OCI-LY1 (cell line): Measurements from ENCODE around the gene NINJ2.
A peak's percentile ranks its signal among the peaks of the same experiment; 100 is the strongest.

Source experiments
- H2AFZ ChIP-seq: fragments of 200-600 bp; sonication (generic), shearing (Covaris generic); 2 replicates; pipeline ENCODE4 v1.6.0; 2014; ENCODE audit warnings: antibody characterized with exemption, mild to moderate bottlenecking, low read length
- H3F3A ChIP-seq: fragments of 200-600 bp; sonication (generic), shearing (Covaris generic); 2 replicates; pipeline ENCODE4 v1.6.0; 2014; ENCODE audit warnings: mild to moderate bottlenecking, antibody characterized with exemption, low read length, moderate library complexity; ENCODE audit not compliant: insufficient read depth
- H3K27ac ChIP-seq: fragments of 200-600 bp; sonication (generic); 2 replicates; pipeline ENCODE4 v1.5.1; 2014; ENCODE audit warnings: low read length, mixed run types, mild to moderate bottlenecking, low read depth; ENCODE audit not compliant: poor library complexity, severe bottlenecking
- H3K27me3 ChIP-seq: fragments of 200-600 bp; sonication (generic); 2 replicates; pipeline ENCODE4 v1.6.0; 2014; ENCODE audit warnings: antibody characterized with exemption, mild to moderate bottlenecking, low read length, moderate library complexity; ENCODE audit not compliant: insufficient read depth
- H3K36me3 ChIP-seq: fragments of 200-600 bp; sonication (generic); 2 replicates; pipeline ENCODE4 v1.6.1; 2014; ENCODE audit warnings: mild to moderate bottlenecking, antibody characterized with exemption, low read length, moderate library complexity, mixed read lengths; ENCODE audit not compliant: insufficient read depth
- H3K4me1 ChIP-seq: fragments of 200-600 bp; sonication (generic); 2 replicates; pipeline ENCODE4 v1.5.1; 2014; ENCODE audit warnings: mild to moderate bottlenecking, low read length, moderate library complexity; ENCODE audit not compliant: insufficient read depth, severe bottlenecking
- H3K4me2 ChIP-seq: fragments of 200-600 bp; sonication (generic), shearing (Covaris generic); 2 replicates; pipeline ENCODE4 v1.6.1; 2014; ENCODE audit warnings: low read length
- H3K4me3 ChIP-seq: fragments of 200-600 bp; sonication (generic); 2 replicates; pipeline ENCODE4 v1.5.1; 2014; ENCODE audit warnings: low read length, low read depth, mild to moderate bottlenecking, mixed read lengths; ENCODE audit not compliant: poor library complexity, severe bottlenecking
- H3K79me2 ChIP-seq: fragments of 200-600 bp; shearing (Covaris generic); 2 replicates; pipeline ENCODE4 v1.6.1; 2016; ENCODE audit warnings: mixed run types, low read length, mixed read lengths; ENCODE audit not compliant: insufficient read depth
- H3K9ac ChIP-seq: fragments of 200-600 bp; sonication (generic), shearing (Covaris generic); 2 replicates; pipeline ENCODE4 v1.6.1; 2014; ENCODE audit warnings: mild to moderate bottlenecking, low read length, mixed read lengths
- H3K9me2 ChIP-seq: fragments of 200-600 bp; sonication (generic), shearing (Covaris generic); 2 replicates; pipeline ENCODE4 v1.6.1; 2014; ENCODE audit warnings: low read depth, mild to moderate bottlenecking, low read length, mixed read lengths
- H3K9me3 ChIP-seq: fragments of 200-600 bp; shearing (Covaris generic); 2 replicates; pipeline ENCODE4 v1.6.1; 2014; ENCODE audit warnings: low read length, mixed read lengths
- H4K20me1 ChIP-seq: fragments of 200-600 bp; sonication (generic), shearing (Covaris generic); 2 replicates; pipeline ENCODE4 v1.6.0; 2016; ENCODE audit warnings: mild to moderate bottlenecking, low read length; ENCODE audit not compliant: insufficient read depth
- CTCF ChIP-seq: fragments of 200-600 bp; sonication (generic), shearing (Covaris generic); IDR thresholded peaks from 2 replicates; pipeline ENCODE4 v1.5.1; 2017; ENCODE audit warnings: mild to moderate bottlenecking, antibody characterized with exemption, low read length, moderate library complexity, mixed read lengths
- EZH2 ChIP-seq: fragments of 200-600 bp; sonication (generic), shearing (Covaris generic); IDR thresholded peaks from 2 replicates; pipeline ENCODE4 v1.8.0; 2017; ENCODE audit warnings: borderline replicate concordance, mixed run types, mild to moderate bottlenecking, antibody characterized with exemption, low read length, moderate library complexity, mixed read lengths

The NINJ2 gene

GRCh38 chr12:684416-684815, 21.2 kb upstream of the NINJ2 start:
- H3K27ac ChIP-seq: peak overlapping the region; percentile 91
- TF ChIP-seq CTCF (no peak), EZH2 (no peak)
- no peaks in the 10 kb centered on the region for H3K9me3 ChIP-seq

GRCh38 chr12:681568-682256, 18.5 kb upstream of the NINJ2 start:
- Histone ChIP-seq H3K36me3 (no peaks in the 10 kb centered on the region), H3K79me2 (no peaks in the 10 kb centered on the region), H3K4me3 (no peak overlapping the region), H3K9me3 (no peaks in the 10 kb centered on the region), H3K4me1 (peaks cover 62% of the 10 kb centered on the region), H3K9me2 (no peaks in the 10 kb centered on the region), H3K4me2 (no peak overlapping the region), H2AFZ (no peak overlapping the region), H4K20me1 (no peaks in the 10 kb centered on the region), H3K27me3 (no peaks in the 10 kb centered on the region), H3K9ac (no peak overlapping the region), H3K27ac (peak overlapping the region; percentile 91), H3F3A (peaks cover 8% of the 10 kb centered on the region)
- TF ChIP-seq CTCF: no peak
- no peak for TF ChIP-seq EZH2

More at GRCh38 chr12:684416-684815, 21.2 kb upstream of the NINJ2 start:
- Histone ChIP-seq H3K4me2 (peak overlapping the region; percentile 7; the same call in 1 of the 2 replicates), H3F3A (peaks cover 5% of the 10 kb centered on the region; the same call in 1 of the 2 replicates), H4K20me1 (no peaks in the 10 kb centered on the region), H3K9ac (peak overlapping the region; percentile 29; the same call in 1 of the 2 replicates), H2AFZ (peak overlapping the region; percentile 49), H3K79me2 (no peaks in the 10 kb centered on the region), H3K36me3 (no peaks in the 10 kb centered on the region), H3K4me1 (peaks cover 44% of the 10 kb centered on the region), H3K9me2 (no peaks in the 10 kb centered on the region), H3K4me3 (no peak overlapping the region), H3K27me3 (no peaks in the 10 kb centered on the region)

- no peaks in the 10 kb centered on the region for H3K9me3 ChIP-seq
- no peak for TF ChIP-seq EZH2
- TF ChIP-seq CTCF: no peak
- H2AFZ ChIP-seq: no peak overlapping the region
- H3K79me2 ChIP-seq: no peaks in the 10 kb centered on the region
- no peaks in the 10 kb centered on the region for H4K20me1 ChIP-seq
- H3K27me3 ChIP-seq: no peaks in the 10 kb centered on the region
- H3K4me2 ChIP-seq: no peak overlapping the region; the same call in 1 of the 2 replicates
- peaks cover 69% of the 10 kb centered on the region for H3K4me1 ChIP-seq
- peak overlapping the region; percentile 55 for H3K27ac ChIP-seq
- no peaks in the 10 kb centered on the region for H3K9me2 ChIP-seq
- H3K9ac ChIP-seq: no peak overlapping the region
- H3K36me3 ChIP-seq: no peaks in the 10 kb centered on the region
- H3K4me3 ChIP-seq: no peak overlapping the region
- H3F3A ChIP-seq: peaks cover 16% of the 10 kb centered on the region; the same call in 1 of the 2 replicates
Observed at GRCh38 chr12:678747-679712, 15.8 kb upstream of the NINJ2 start.
